Measurements from ENCODE around the gene RNF114. TPM values are rescaled to one million over a fixed set of nuclear protein-coding genes. Genes with fewer than 3 reads are reported as not detected.

RNF114 gene
- total and polyA plus RNA-seq, 2 experiments from 2014 or later, result 53.0 to 158 TPM

- Histone ChIP-seq H3K27ac (no peak overlapping the region), H3K9me3 (ENCODE audit: low read depth) (no peaks in the 10 kb centered on the region), H3K4me1 (ENCODE audit: low read depth) (peaks cover 24% of the 10 kb centered on the region), H3K27me3 (no peaks in the 10 kb centered on the region), H3K4me3 (no peak overlapping the region), H3K36me3 (no peaks in the 10 kb centered on the region)
- peak in 1 of 2 donors; percentile 19 for DNase-seq (ENCODE audit: low read depth in 1 of 2, low spot score in 1 of 2)
- no peak for TF ChIP-seq CTCF (IDR thresholded peaks at IDR 0.05; ENCODE audit: low read depth, low read length)
Observed at GRCh38 chr20:49986049-49986448, 49.9 kb downstream of the RNF114 start.

- Histone ChIP-seq H3K4me3 (no peak overlapping the region), H3K27me3 (no peaks in the 10 kb centered on the region), H3K9me3 (ENCODE audit: low read depth) (no peaks in the 10 kb centered on the region), H3K36me3 (no peaks in the 10 kb centered on the region), H3K27ac (no peak overlapping the region), H3K4me1 (ENCODE audit: low read depth) (peaks cover 24% of the 10 kb centered on the region)
- DNase-seq (ENCODE audit: low read depth in 1 of 2, low spot score in 1 of 2), result peak in 1 of 2 donors; percentile 58
- no peak for TF ChIP-seq CTCF (IDR thresholded peaks at IDR 0.05; ENCODE audit: low read depth, low read length)
Observed at GRCh38 chr20:49987015-49987867, 51.0 kb downstream of the RNF114 start.

- H3K36me3 ChIP-seq, result no peaks in the 10 kb centered on the region
- H3K27me3 ChIP-seq, result no peaks in the 10 kb centered on the region
- H3K27ac ChIP-seq, result peak overlapping the region; percentile 8
- peak in 1 of 2 donors; percentile 38 for DNase-seq (ENCODE audit: low read depth in 1 of 2, low spot score in 1 of 2)
- peaks cover 24% of the 10 kb centered on the region for H3K4me1 ChIP-seq (ENCODE audit: low read depth)
- no peak for TF ChIP-seq CTCF (IDR thresholded peaks at IDR 0.05; ENCODE audit: low read depth, low read length)
- H3K4me3 ChIP-seq, result no peak overlapping the region
- H3K9me3 ChIP-seq (ENCODE audit: low read depth), result no peaks in the 10 kb centered on the region
Observed at GRCh38 chr20:49987868-49988690, 51.9 kb downstream of the RNF114 start.

GRCh38 chr20:49989234-49990065 is 53.3 kb downstream of the RNF114 start:
- Histone ChIP-seq H3K4me1 (ENCODE audit: low read depth) (peaks cover 19% of the 10 kb centered on the region), H3K27ac (peak overlapping the region; percentile 8), H3K9me3 (ENCODE audit: low read depth) (no peaks in the 10 kb centered on the region), H3K4me3 (no peak overlapping the region), H3K36me3 (no peaks in the 10 kb centered on the region), H3K27me3 (no peaks in the 10 kb centered on the region)
- TF ChIP-seq CTCF (IDR thresholded peaks at IDR 0.05; ENCODE audit: low read depth, low read length), result no peak
- peak in 1 of 2 donors; percentile 88 for DNase-seq (ENCODE audit: low read depth in 1 of 2, low spot score in 1 of 2)

GRCh38 chr20:49990271-49990720 is 54.1 kb downstream of the RNF114 start:
- no peaks in the 10 kb centered on the region for H3K9me3 ChIP-seq (ENCODE audit: low read depth)
- H3K36me3 ChIP-seq, result no peaks in the 10 kb centered on the region
- no peak overlapping the region for H3K27ac ChIP-seq
- peaks cover 16% of the 10 kb centered on the region for H3K4me1 ChIP-seq (ENCODE audit: low read depth)
- no peaks in the 10 kb centered on the region for H3K27me3 ChIP-seq
- H3K4me3 ChIP-seq, result no peak overlapping the region
- no peak for TF ChIP-seq CTCF (IDR thresholded peaks at IDR 0.05; ENCODE audit: low read depth, low read length)
- peak in 1 of 2 donors; percentile 53 for DNase-seq (ENCODE audit: low read depth in 1 of 2, low spot score in 1 of 2)
